HG03159 (cell line): ENCODE data around the gene COL13A1.

Source experiments
- ATAC-seq: cut with Tn5 transposase; IDR thresholded peaks from one replicate; pipeline ENCODE4 v1.9.1; 2021; ENCODE audit warnings: mild to moderate bottlenecking, moderate library complexity; ENCODE audit not compliant: unreplicated experiment

The COL13A1 gene

GRCh38 chr10:69844698-69845097 is 43.0 kb downstream of the COL13A1 start:
- ATAC-seq: no peak

GRCh38 chr10:69845574-69846292 is 44.0 kb downstream of the COL13A1 start:
- ATAC-seq: no peak

GRCh38 chr10:69846293-69846921 is 44.7 kb downstream of the COL13A1 start:
- ATAC-seq: no peak

- ATAC-seq: no peak
Measured at GRCh38 chr10:69847458-69847857, 45.8 kb downstream of the COL13A1 start.

- no peak for ATAC-seq
Measured at GRCh38 chr10:69847883-69848282, 46.2 kb downstream of the COL13A1 start.

GRCh38 chr10:69848454-69848853 is 46.7 kb downstream of the COL13A1 start:
- no peak for ATAC-seq

- ATAC-seq: no peak
Measured at GRCh38 chr10:69849825-69850224, 48.1 kb downstream of the COL13A1 start.

- ATAC-seq: no peak
Measured at GRCh38 chr10:69850440-69850839, 48.7 kb downstream of the COL13A1 start.

GRCh38 chr10:69851306-69851705 is 49.6 kb downstream of the COL13A1 start:
- no peak for ATAC-seq

GRCh38 chr10:69853064-69853463 is 51.4 kb downstream of the COL13A1 start:
- no peak for ATAC-seq

- no peak for ATAC-seq
Measured at GRCh38 chr10:69854511-69855345, 53.0 kb downstream of the COL13A1 start.

GRCh38 chr10:69855346-69856111 is 53.8 kb downstream of the COL13A1 start:
- ATAC-seq: no peak

- no peak for ATAC-seq
Measured at GRCh38 chr10:69856601-69857166, 55.0 kb downstream of the COL13A1 start.

- ATAC-seq: no peak
Measured at GRCh38 chr10:69858201-69858600, 56.5 kb downstream of the COL13A1 start.

- no peak for ATAC-seq
Measured at GRCh38 chr10:69860271-69860670, 58.6 kb downstream of the COL13A1 start.

- no peak for ATAC-seq
Measured at GRCh38 chr10:69861251-69862240, 59.8 kb downstream of the COL13A1 start.

GRCh38 chr10:69862882-69863530 is 61.3 kb downstream of the COL13A1 start:
- ATAC-seq: no peak

- ATAC-seq: no peak
Measured at GRCh38 chr10:69863580-69863979, 61.9 kb downstream of the COL13A1 start.

- no peak for ATAC-seq
Measured at GRCh38 chr10:69864321-69864720, 62.6 kb downstream of the COL13A1 start.
